GM19351 (cell line): ENCODE measurements around the gene GINM1.

Source experiments
- ATAC-seq: cut with Tn5 transposase; IDR thresholded peaks from one replicate; pipeline ENCODE4 v1.9.1; 2021; ENCODE audit warnings: mild to moderate bottlenecking, moderate library complexity; ENCODE audit not compliant: unreplicated experiment

Gene GINM1

DNA sequence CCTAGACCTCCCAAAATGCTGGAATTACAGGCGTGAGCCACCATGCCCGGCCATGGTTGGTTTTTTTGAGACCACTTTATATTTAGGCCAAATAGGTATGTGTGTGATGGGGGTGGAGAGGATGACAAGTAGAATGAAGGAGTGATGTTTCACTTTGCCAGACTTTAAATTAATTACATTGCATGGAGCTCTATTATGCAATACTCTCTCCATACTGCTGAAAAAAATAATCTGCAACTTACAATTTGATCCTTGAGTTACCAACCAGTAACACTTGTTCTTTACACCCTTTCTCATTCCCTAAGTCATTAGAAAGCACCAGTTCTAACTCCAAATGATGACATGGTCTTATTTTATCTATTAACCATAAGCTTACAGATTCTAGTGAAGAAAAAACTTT is 26.8 kb downstream of the GINM1 start:
- no peak for ATAC-seq

DNA sequence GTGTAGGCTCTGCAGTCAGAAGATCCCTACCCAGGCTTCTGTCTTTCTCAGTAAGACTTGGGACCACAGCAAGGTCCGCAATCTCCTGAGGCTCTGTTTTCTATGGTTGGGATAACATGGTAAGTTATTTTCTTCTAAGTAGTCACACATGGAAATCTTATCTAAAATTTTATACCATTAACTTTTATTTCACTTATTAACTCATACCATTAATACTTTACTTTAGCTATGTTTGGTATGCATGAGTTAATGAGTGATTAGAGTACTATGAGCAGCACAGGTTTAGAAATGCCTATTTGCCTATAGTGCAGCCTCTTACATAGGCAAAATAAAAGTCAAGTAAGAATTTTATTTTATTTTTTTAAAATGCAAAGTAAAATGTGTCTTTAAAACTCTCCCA is 27.2 kb downstream of the GINM1 start:
- no peak for ATAC-seq

DNA sequence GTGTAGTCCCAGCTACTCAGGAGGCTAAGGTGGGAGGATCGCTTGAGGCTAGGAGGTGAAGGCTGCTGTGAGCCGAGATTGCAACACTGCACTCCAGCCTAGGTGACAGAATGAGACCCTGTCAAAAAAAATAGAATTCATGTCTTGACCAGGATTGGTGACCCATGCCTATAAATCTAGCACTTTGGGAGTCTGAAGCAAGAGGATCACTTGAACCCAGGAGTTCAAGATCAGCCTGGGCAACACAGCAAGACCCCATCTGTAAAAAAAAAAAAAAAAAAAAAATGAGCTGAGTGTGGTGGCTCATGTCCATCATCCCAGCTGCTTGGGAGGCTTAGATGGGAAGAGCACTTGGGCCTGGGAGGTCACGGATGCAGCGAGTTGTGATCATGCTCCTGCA is 34.3 kb downstream of the GINM1 start:
- ATAC-seq: no peak

GRCh38 chr6:149608381-149608982 is 42.3 kb downstream of the GINM1 start:
- no peak for ATAC-seq

GRCh38 chr6:149614337-149614736 is 48.2 kb downstream of the GINM1 start:
- ATAC-seq: no peak

DNA sequence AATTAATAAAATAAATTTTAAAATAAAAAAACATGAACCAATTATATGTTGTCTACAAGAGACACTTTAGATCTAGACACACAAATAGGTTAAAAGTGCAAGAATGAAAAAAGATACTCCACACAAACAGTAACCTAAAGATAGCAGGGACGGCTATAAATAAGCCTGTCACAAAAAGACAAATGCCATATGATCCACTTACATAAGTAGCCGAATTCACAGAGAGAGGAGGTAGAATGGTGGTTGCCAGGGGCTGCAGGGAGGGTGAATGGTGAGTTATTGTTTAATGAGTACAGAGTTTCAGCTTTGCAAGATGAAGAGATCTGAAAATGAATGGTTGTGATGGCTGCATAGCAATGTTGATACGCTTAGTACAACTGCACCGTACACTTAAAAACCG is 49.6 kb downstream of the GINM1 start:
- no peak for ATAC-seq

GRCh38 chr6:149627672-149628071 is 61.5 kb downstream of the GINM1 start:
- ATAC-seq: no peak

DNA sequence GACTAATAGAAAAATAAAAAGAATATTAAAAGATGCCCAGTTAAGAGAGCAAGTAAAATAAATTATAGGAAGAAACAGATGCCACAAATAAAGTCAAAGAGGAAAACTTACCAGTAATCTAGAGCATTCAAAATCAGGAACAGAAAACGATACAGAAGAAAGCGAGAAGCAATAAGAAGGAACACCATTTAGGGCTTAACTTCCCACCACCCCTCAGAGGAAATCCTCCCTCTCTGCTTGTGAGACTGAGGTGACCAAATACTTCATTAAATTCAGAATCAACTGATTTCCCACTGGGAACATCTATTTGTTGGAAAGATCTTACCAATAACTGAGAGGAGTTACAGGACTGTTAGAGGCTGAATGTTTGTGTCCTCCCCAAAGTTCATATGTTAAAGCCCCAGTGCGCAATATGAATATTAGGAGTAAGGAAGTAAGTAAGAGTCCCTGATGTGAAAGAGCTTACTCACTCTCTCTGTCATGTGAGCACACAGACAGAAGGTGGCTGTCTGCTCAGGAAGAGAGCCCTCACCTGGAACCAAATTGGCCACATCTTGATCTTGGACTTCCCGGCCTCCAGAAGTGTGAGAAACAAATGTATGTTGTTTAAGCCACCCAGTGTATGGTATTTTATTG is 62.8 kb downstream of the GINM1 start:
- ATAC-seq: peak; percentile 81

GRCh38 chr6:149634315-149634714 is 68.1 kb downstream of the GINM1 start:
- no peak for ATAC-seq

GRCh38 chr6:149636124-149636523 is 69.9 kb downstream of the GINM1 start:
- no peak for ATAC-seq
